HFF-Myc (cell line): Measurements from ENCODE around the gene SAMSN1.
"Not testable (repeated sequence)": the region's sequence is repeated elsewhere in the genome, so short reads cannot be mapped to it uniquely, and the experiment has no call there.

ENCODE experiments used
- DNase-seq: peaks from one replicate; pipeline ENCODE4 v3.0.0-alpha.2; 2011; ENCODE audit warnings: low read depth; ENCODE audit errors: extremely low read depth
- H3K4me3 ChIP-seq: replicated peaks from 2 replicates; pipeline ENCODE4 v1.5.1; 2011; ENCODE audit warnings: low read depth, mild to moderate bottlenecking, control low read depth, low read length
- CTCF ChIP-seq: IDR thresholded peaks from 2 replicates; pipeline ENCODE4 v1.5.1; 2012; ENCODE audit warnings: mild to moderate bottlenecking, low read depth, low read length, control low read depth; ENCODE audit errors: missing control alignments

The SAMSN1 gene

DNA sequence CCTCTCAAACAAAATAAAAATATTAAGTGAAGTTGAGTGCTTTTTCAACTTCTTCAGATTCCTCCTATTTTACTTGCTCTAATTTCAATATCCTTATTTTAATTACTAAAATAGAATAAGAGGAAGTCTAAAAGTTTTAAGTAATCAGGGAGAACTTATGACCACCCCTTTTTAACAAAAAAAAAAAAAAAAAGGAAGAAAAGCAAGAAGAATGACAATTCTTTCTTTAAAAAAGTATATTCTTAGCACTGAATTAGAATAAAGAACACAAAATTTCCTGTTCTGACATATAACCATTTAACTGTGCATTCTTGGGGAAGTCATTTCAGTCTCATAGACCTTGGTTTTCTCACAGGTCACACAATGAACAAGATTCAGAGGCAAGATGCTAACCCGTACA lies 46.8 kb downstream of the SAMSN1 start:
- H3K4me3 ChIP-seq: no peak overlapping the region
- TF ChIP-seq CTCF: no peak
- no peak for DNase-seq

GRCh38 chr21:14497825-14498224 lies 48.3 kb downstream of the SAMSN1 start:
- DNase-seq: no peak
- no peak overlapping the region for H3K4me3 ChIP-seq
- no peak for TF ChIP-seq CTCF

GRCh38 chr21:14495075-14495474 lies 51.0 kb downstream of the SAMSN1 start:
- no peak for DNase-seq
- no peak for TF ChIP-seq CTCF
- H3K4me3 ChIP-seq: no peak overlapping the region

DNA sequence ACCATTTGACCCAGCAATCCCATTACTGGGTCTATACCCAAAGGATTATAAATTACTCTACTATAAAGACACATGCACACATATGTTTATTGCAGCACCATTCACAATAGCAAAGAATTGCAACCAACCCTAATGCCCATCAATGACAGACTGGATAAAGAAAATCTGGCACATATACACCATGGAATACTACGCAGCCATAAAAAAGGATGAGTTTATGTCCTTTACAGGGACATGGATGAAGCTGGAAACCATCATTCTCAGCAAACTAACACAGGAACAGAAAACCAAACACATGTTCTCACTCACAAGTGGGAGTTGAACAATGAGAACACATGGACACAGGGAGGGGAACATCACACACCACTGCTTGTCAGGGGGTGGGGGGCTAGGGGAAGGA lies 51.9 kb downstream of the SAMSN1 start:
- H3K4me3 ChIP-seq, DNase-seq: not testable (repeated sequence)

GRCh38 chr21:14493731-14494130 lies 52.4 kb downstream of the SAMSN1 start:
- no peak for DNase-seq
- TF ChIP-seq CTCF: no peak
- no peak overlapping the region for H3K4me3 ChIP-seq

GRCh38 chr21:14492931-14493330 lies 53.2 kb downstream of the SAMSN1 start:
- no peak overlapping the region for H3K4me3 ChIP-seq
- DNase-seq: no peak
- no peak for TF ChIP-seq CTCF

GRCh38 chr21:14491269-14491681 lies 54.8 kb downstream of the SAMSN1 start:
- H3K4me3 ChIP-seq: no peak overlapping the region
- DNase-seq: no peak
- TF ChIP-seq CTCF: no peak

- no peak overlapping the region for H3K4me3 ChIP-seq
- DNase-seq: no peak
- no peak for TF ChIP-seq CTCF
These were observed 57.4 kb downstream of the SAMSN1 start for GRCh38 chr21:14488672-14489204.
